H9 (cell line): ENCODE data around the gene VEZF1. TPM values are rescaled to one million over a fixed set of nuclear protein-coding genes. Genes with fewer than 3 reads are reported as not detected.

Experiments
- DNase-seq: peaks from one replicate; pipeline ENCODE4 v3.0.0-alpha.2; 2017
- H2AFZ ChIP-seq: one replicate; pipeline ENCODE4 v1.6.1; 2013; ENCODE audit warnings: mild to moderate bottlenecking, low read length, control low read depth, moderate library complexity
- H2AK5ac ChIP-seq: 2 replicates; pipeline ENCODE4 v1.6.1; 2013; ENCODE audit warnings: low read length, control low read depth, mixed read lengths; ENCODE audit not compliant: insufficient read length
- H2BK120ac ChIP-seq: one replicate; pipeline ENCODE4 v1.6.1; 2013; ENCODE audit warnings: low read depth, mild to moderate bottlenecking, low read length, control low read depth, inconsistent platforms; ENCODE audit not compliant: poor library complexity, severe bottlenecking
- H2BK12ac ChIP-seq: 2 replicates; pipeline ENCODE4 v1.6.1; 2013; ENCODE audit warnings: low read length, control low read depth, mixed read lengths, low read depth; ENCODE audit not compliant: insufficient read length
- H2BK15ac ChIP-seq: 2 replicates; pipeline ENCODE4 v1.6.1; 2013; ENCODE audit warnings: low read depth, low read length, control low read depth
- H2BK20ac ChIP-seq: one replicate; pipeline ENCODE4 v1.6.1; 2013; ENCODE audit warnings: low read depth, mild to moderate bottlenecking, low read length, control low read depth, inconsistent platforms; ENCODE audit not compliant: poor library complexity, severe bottlenecking
- H2BK5ac ChIP-seq: 2 replicates; pipeline ENCODE4 v1.6.1; 2013; ENCODE audit warnings: low read length, control low read depth, mixed read lengths; ENCODE audit not compliant: insufficient read length
- H3K14ac ChIP-seq: 2 replicates; pipeline ENCODE4 v1.6.1; 2013; ENCODE audit warnings: low read length, control low read depth; ENCODE audit not compliant: insufficient read depth
- H3K18ac ChIP-seq: 2 replicates; pipeline ENCODE4 v1.6.1; 2013; ENCODE audit warnings: low read depth, mild to moderate bottlenecking, mixed read lengths, low read length, control low read depth; ENCODE audit not compliant: insufficient read length
- H3K23ac ChIP-seq: 2 replicates; pipeline ENCODE4 v1.6.1; 2013; ENCODE audit warnings: low read length, control low read depth, mixed read lengths, low read depth; ENCODE audit not compliant: insufficient read length
- H3K23me2 ChIP-seq: 2 replicates; pipeline ENCODE4 v1.6.1; 2013; ENCODE audit warnings: low read depth, mild to moderate bottlenecking, mixed read lengths, low read length, control low read depth; ENCODE audit not compliant: insufficient read length, poor library complexity, severe bottlenecking
- H3K27ac ChIP-seq: 2 replicates; pipeline ENCODE4 v1.5.1; 2013; ENCODE audit warnings: low read length, control low read depth, mixed read lengths, low read depth; ENCODE audit not compliant: insufficient read length
- H3K27me3 ChIP-seq: 2 replicates; pipeline ENCODE4 v1.6.1; 2013; ENCODE audit warnings: low read length, control low read depth, inconsistent platforms; ENCODE audit not compliant: insufficient read depth
- H3K4ac ChIP-seq: 2 replicates; pipeline ENCODE4 v1.6.1; 2013; ENCODE audit warnings: low read depth, mild to moderate bottlenecking, control low read depth, inconsistent platforms, low read length, moderate library complexity
- H3K4me1 ChIP-seq: 2 replicates; pipeline ENCODE4 v1.6.1; 2013; ENCODE audit warnings: low read length, control low read depth, inconsistent platforms; ENCODE audit not compliant: insufficient read depth
- H3K4me2 ChIP-seq: 2 replicates; pipeline ENCODE4 v1.6.1; 2013; ENCODE audit warnings: low read length, control low read depth, mixed read lengths; ENCODE audit not compliant: insufficient read length, insufficient read depth
- H3K56ac ChIP-seq: 2 replicates; pipeline ENCODE4 v1.6.1; 2013; ENCODE audit warnings: low read depth, mild to moderate bottlenecking, mixed read lengths, low read length, control low read depth; ENCODE audit not compliant: insufficient read length
- H3K79me1 ChIP-seq: 2 replicates; pipeline ENCODE4 v1.6.1; 2013; ENCODE audit warnings: low read depth, mild to moderate bottlenecking, moderate library complexity, low read length, control low read depth, inconsistent platforms; ENCODE audit not compliant: insufficient read depth, poor library complexity, severe bottlenecking
- H3K79me2 ChIP-seq: 2 replicates; pipeline ENCODE4 v1.6.1; 2013; ENCODE audit warnings: low read length, control low read depth, inconsistent platforms; ENCODE audit not compliant: insufficient read depth
- H3K9ac ChIP-seq: 2 replicates; pipeline ENCODE4 v1.6.1; 2013; ENCODE audit warnings: low read length, control low read depth, mixed read lengths; ENCODE audit not compliant: insufficient read length; ENCODE audit errors: extremely low read depth
- H3K9me3 ChIP-seq: one replicate; pipeline ENCODE4 v1.6.1; 2013; ENCODE audit warnings: low read depth, low read length, inconsistent platforms; ENCODE audit not compliant: control insufficient read depth
- H3T11ph ChIP-seq: one replicate; pipeline ENCODE4 v1.6.1; 2013; ENCODE audit warnings: mild to moderate bottlenecking, low read length, control low read depth, inconsistent platforms
- H4K20me1 ChIP-seq: one replicate; pipeline ENCODE4 v1.6.1; 2013; ENCODE audit not compliant: control insufficient read depth, insufficient read length, insufficient read depth
- H4K5ac ChIP-seq: 2 replicates; pipeline ENCODE4 v1.6.1; 2013; ENCODE audit warnings: low read depth, mild to moderate bottlenecking, mixed read lengths, low read length, control low read depth; ENCODE audit not compliant: insufficient read length
- H4K8ac ChIP-seq: replicated peaks from 2 replicates; pipeline ENCODE4 v1.6.1; 2013; ENCODE audit warnings: low read length, control low read depth, mixed read lengths, low read depth; ENCODE audit not compliant: insufficient read length
- H4K91ac ChIP-seq: 2 replicates; pipeline ENCODE4 v1.6.1; 2013; ENCODE audit warnings: low read depth, mild to moderate bottlenecking, moderate library complexity, mixed read lengths, low read length, control low read depth; ENCODE audit not compliant: insufficient read length
- H3K27ac Mint-ChIP-seq, 3 experiments: 2 replicates in 2 of 3; 3 replicates in 1 of 3; pipeline ENCODE4 v1.8.0; 2020 to 2021; ENCODE audit warnings: mixed read lengths in 3 of 3, mild to moderate bottlenecking in 1 of 3, moderate library complexity in 1 of 3
- H3K27me3 Mint-ChIP-seq: 2 replicates; pipeline ENCODE4 v1.8.0; 2021; ENCODE audit warnings: low read depth, mild to moderate bottlenecking, moderate library complexity, mixed read lengths
- H3K36me3 Mint-ChIP-seq, 3 experiments: 2 replicates in 2 of 3; 3 replicates in 1 of 3; pipeline ENCODE4 v1.8.0; 2020 to 2021; ENCODE audit warnings: low read depth in 3 of 3, mixed read lengths in 3 of 3; ENCODE audit not compliant: insufficient read depth in 1 of 3
- H3K4me1 Mint-ChIP-seq, 2 experiments: 2 replicates each; pipeline ENCODE4 v1.8.0; 2020; ENCODE audit warnings: mixed read lengths in 2 of 2
- H3K4me3 Mint-ChIP-seq, 2 experiments: 2 replicates in 1 of 2; 3 replicates in 1 of 2; pipeline ENCODE4 v1.8.0; 2020 to 2021; ENCODE audit warnings: mild to moderate bottlenecking in 2 of 2, mixed read lengths in 2 of 2, moderate library complexity in 1 of 2
- H3K9me3 Mint-ChIP-seq, 2 experiments: 2 replicates in 1 of 2; 3 replicates in 1 of 2; pipeline ENCODE4 v1.8.0; 2020; ENCODE audit warnings: mild to moderate bottlenecking in 2 of 2, mixed read lengths in 2 of 2, moderate library complexity in 1 of 2
- CTCF ChIP-seq: fragments of 200-600 bp; sonication (generic); conservative IDR thresholded peaks from 3 replicates; pipeline ENCODE4 v1.8.0; 2021; ENCODE audit warnings: antibody characterized with exemption, mild to moderate bottlenecking
- WGBS: extraction: QIAGEN DNeasy Blood & Tissue Kit; methylation state at CpG from one replicate; pipeline ENCODE4 v1.1.7; 2013; ENCODE audit warnings: missing lambda C conversion rate, low lambda C conversion rate, mixed read lengths; ENCODE audit not compliant: insufficient read length; ENCODE audit errors: extremely low coverage; 5-methylcytosine and 5-hydroxymethylcytosine counted together
- total RNA-seq: library from RNA; stranded (reverse); gene quantifications from 2 replicates; pipeline ENCODE4 v1.2.1, GENCODE V29; 2021

Gene VEZF1
- total RNA-seq, 1 experiment from 2014 or later, result 58.1 TPM

- TF ChIP-seq CTCF, result no peak
- Histone ChIP-seq H3K18ac (no peak overlapping the region), H3K4me1 (peaks cover 2% of the 10 kb centered on the region; the same call in 1 of the 2 replicates), H3K79me1 (no peaks in the 10 kb centered on the region), H3T11ph (no peak overlapping the region), H2BK12ac (no peak overlapping the region), H2BK120ac (no peak overlapping the region), H3K23ac (no peak overlapping the region), H3K4me2 (no peak overlapping the region), H3K9me3 (no peaks in the 10 kb centered on the region), H4K8ac (no peak overlapping the region), H3K79me2 (no peaks in the 10 kb centered on the region), H3K14ac (no peak overlapping the region), H4K91ac (no peak overlapping the region), H3K27me3 (no peaks in the 10 kb centered on the region), H2BK20ac (no peak overlapping the region), H2BK15ac (no peak overlapping the region), H3K23me2 (no peaks in the 10 kb centered on the region), H2BK5ac (no peak overlapping the region), H3K4ac (no peak overlapping the region), H3K9ac (no peak overlapping the region), H3K56ac (no peak overlapping the region), H2AK5ac (no peak overlapping the region), H3K27ac (no peak overlapping the region), H4K5ac (no peak overlapping the region), H2AFZ (no peak overlapping the region), H4K20me1 (no peaks in the 10 kb centered on the region)
- Mint-ChIP-seq H3K9me3 (no peaks in the 10 kb centered on the region), H3K36me3 (no peaks in the 10 kb centered on the region; a peak in 1 of 7 replicates), H3K27me3 (peaks cover 2% of the 10 kb centered on the region), H3K4me1 (peaks cover 29 to 38% of the 10 kb centered on the region in 2 experiments), H3K27ac (no peak overlapping the region; a peak in 1 of 7 replicates), H3K4me3 (no peak overlapping the region; a peak in 1 of 5 replicates)
- no CpG with 5 or more reads among the region's 7 CpGs for WGBS
- no peak for DNase-seq
Observed at GRCh38 chr17:57938061-57938502, 50.0 kb downstream of the VEZF1 start.
